ENCODE measurements around the gene MAP3K12.

DNA sequence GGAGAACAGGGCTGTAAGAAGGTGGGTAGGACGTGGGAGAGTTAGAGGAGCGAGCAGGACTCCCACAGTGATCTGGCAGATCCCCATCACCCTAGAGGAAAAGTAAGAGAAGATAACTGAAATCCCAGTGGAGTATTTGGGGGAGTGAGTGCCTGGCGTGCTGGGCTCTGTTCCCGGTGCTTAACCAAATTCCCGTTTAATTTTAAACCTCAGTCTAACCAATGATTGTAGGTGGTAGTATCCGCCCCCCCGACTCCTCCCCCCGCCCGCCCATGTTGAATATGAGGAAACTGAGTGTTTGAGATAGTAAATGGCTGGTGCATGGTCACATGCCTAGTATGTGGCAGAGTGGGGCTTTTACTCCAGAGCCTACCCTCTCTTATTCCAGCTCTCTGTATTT, 3.1 kb upstream of the MAP3K12 start:
- TF ChIP-seq, protein P1, sequence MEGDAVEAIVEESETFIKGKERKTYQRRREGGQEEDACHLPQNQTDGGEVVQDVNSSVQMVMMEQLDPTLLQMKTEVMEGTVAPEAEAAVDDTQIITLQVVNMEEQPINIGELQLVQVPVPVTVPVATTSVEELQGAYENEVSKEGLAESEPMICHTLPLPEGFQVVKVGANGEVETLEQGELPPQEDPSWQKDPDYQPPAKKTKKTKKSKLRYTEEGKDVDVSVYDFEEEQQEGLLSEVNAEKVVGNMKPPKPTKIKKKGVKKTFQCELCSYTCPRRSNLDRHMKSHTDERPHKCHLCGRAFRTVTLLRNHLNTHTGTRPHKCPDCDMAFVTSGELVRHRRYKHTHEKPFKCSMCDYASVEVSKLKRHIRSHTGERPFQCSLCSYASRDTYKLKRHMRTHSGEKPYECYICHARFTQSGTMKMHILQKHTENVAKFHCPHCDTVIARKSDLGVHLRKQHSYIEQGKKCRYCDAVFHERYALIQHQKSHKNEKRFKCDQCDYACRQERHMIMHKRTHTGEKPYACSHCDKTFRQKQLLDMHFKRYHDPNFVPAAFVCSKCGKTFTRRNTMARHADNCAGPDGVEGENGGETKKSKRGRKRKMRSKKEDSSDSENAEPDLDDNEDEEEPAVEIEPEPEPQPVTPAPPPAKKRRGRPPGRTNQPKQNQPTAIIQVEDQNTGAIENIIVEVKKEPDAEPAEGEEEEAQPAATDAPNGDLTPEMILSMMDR (optimal IDR thresholded peaks at IDR 0.05 in 1 of 3, IDR thresholded peaks at IDR 0.05 in 1 of 3, conservative IDR thresholded peaks at IDR 0.05 in 1 of 3; ENCODE audit: extremely low read depth in 1 of 3, insufficient read depth in 2 of 3, low read length in 3 of 3): no peak
- no peak for TF ChIP-seq EZH2 (IDR thresholded peaks at IDR 0.05; ENCODE audit: low read length)
